Cardiac septum (tissue), 1 donor: ENCODE data around the gene TTC9C. TPM values are rescaled to one million over a fixed set of nuclear protein-coding genes. Genes with fewer than 3 reads are reported as not detected.
"Not testable (repeated sequence)": the region's sequence is repeated elsewhere in the genome, so short reads cannot be mapped to it uniquely, and the experiment has no call there.

Source experiments
- DNase-seq: peaks from one replicate; pipeline ENCODE4 v3.0.0-alpha.2; 2020; ENCODE audit warnings: low spot score
- intact Hi-C: fragments of 100-400 bp; cut with DNase I; formaldehyde crosslinking; loops from one replicate; pipeline ENCODE4 v1.14.0; 2022
- long read RNA-seq: library from polyadenylated mRNA; unstranded; transcript quantifications from one replicate; pipeline ENCODE4 v2.0.0, GENCODE V29; 2021
- total RNA-seq: library from RNA; stranded (reverse); fragmentation: NEBNext Ultra II Directional; extraction: Animal tissue kit (Norgen Biotek cat#: 25700); gene quantifications from one replicate; pipeline ENCODE4 v1.2.1, GENCODE V29; 2021
- donor health status: DM: no; HTN: no; CAD: no.

TTC9C gene
- 13.6 TPM for total RNA-seq
- long read RNA-seq, transcript TTC9C-202 (3 exons, 1,080 nt), result major isoform, 5 of 7 reads
- long read RNA-seq, partial matches to known transcripts, result 2 of 7 reads
- long read RNA-seq, other reads (novel, unspliced or antisense), result 0 of 7 reads

GRCh38 chr11:62728171-62728988, at the start of gene TTC9C:
TSS of gene TTC9C (plus strand) at chr11:62728486. CDS start at chr11:62728849, 363 bp downstream.
- intact Hi-C loops, result loop anchor here (1.0 to 5.0 kb wide), 3 partner anchors 25 to 129 kb away; partner anchors contain the start of gene WDR74
- peak; percentile 93 for DNase-seq

- peak; percentile 97 for DNase-seq
- intact Hi-C loops, result no loop called here
Observed at GRCh38 chr11:62678770-62679696, 49.3 kb upstream of the TTC9C start, which contains the start of gene UBXN1. TSS of gene UBXN1 (minus strand) at chr11:62679073. CDS start at chr11:62678923, 150 bp downstream.

- DNase-seq, result no peak
- intact Hi-C loops, result no loop called here
Observed at GRCh38 chr11:62680825-62681240, 47.5 kb upstream of the TTC9C start.

GRCh38 chr11:62682518-62682917, 45.8 kb upstream of the TTC9C start:
- no peak for DNase-seq
- intact Hi-C loops, result no loop called here

GRCh38 chr11:62687508-62688396, 40.5 kb upstream of the TTC9C start:
- intact Hi-C loops, result no loop called here
- no peak for DNase-seq

- no peak for DNase-seq
- intact Hi-C loops, result no loop called here
Observed at GRCh38 chr11:62688491-62688890, 39.8 kb upstream of the TTC9C start.

GRCh38 chr11:62689421-62690183, 38.7 kb upstream of the TTC9C start, which contains the start of gene LRRN4CL:
TSS of gene LRRN4CL (minus strand) at chr11:62689530. CDS start at chr11:62688508, 1,022 bp downstream.
- intact Hi-C loops, result loop anchor here (5.0 kb wide), 1 partner anchor 292 kb away; no protein-coding TSS in a partner anchor
- no peak for DNase-seq

- DNase-seq, result not testable (repeated sequence)
- intact Hi-C loops, result loop anchor here (5.0 kb wide), 1 partner anchor 296 kb away; no protein-coding TSS in a partner anchor
Observed at GRCh38 chr11:62693624-62694023, 34.7 kb upstream of the TTC9C start.

- peak; percentile 90 for DNase-seq
- intact Hi-C loops, result loop anchor here (5.0 kb wide), 1 partner anchor 297 kb away; no protein-coding TSS in a partner anchor
Observed at GRCh38 chr11:62694455-62695167, 33.7 kb upstream of the TTC9C start.

GRCh38 chr11:62702246-62702645, 26.0 kb upstream of the TTC9C start:
- peak; percentile 36 for DNase-seq
- intact Hi-C loops, result no loop called here

GRCh38 chr11:62703921-62704320, 24.4 kb upstream of the TTC9C start:
- intact Hi-C loops, result not testable (repeated sequence)
- DNase-seq, result peak; percentile 35

- peak; percentile 39 for DNase-seq
- intact Hi-C loops, result loop anchor here (5.0 kb wide), 1 partner anchor 33 kb away; the partner anchor contains the start of genes LBHD1 and UQCC3
Observed at GRCh38 chr11:62705413-62705812, 22.9 kb upstream of the TTC9C start.

- peak; percentile 98 for DNase-seq
- intact Hi-C loops, result loop anchor here (5.0 kb wide), 1 partner anchor 34 kb away; the partner anchor contains the start of genes LBHD1 and UQCC3
Observed at GRCh38 chr11:62705880-62706849, 22.1 kb upstream of the TTC9C start.

- intact Hi-C loops, result loop anchor here (5.0 kb wide), 1 partner anchor 35 kb away; the partner anchor contains the start of genes LBHD1 and UQCC3
- no peak for DNase-seq
Observed at GRCh38 chr11:62706850-62707247, 21.4 kb upstream of the TTC9C start.

- no peak for DNase-seq
- intact Hi-C loops, result loop anchor here (5.0 kb wide), 1 partner anchor 35 kb away; the partner anchor contains the start of genes LBHD1 and UQCC3
Observed at GRCh38 chr11:62707277-62707861, 20.9 kb upstream of the TTC9C start, which contains the start of the genes BSCL2 and GNG3. TSS of gene BSCL2 (minus strand) at chr11:62707424. CDS start at chr11:62707195, 229 bp downstream. TSS of gene GNG3 (plus strand) at chr11:62707676. CDS start at chr11:62708296, 620 bp downstream.
